ENCODE results near the gene CNOT11.

CNOT11 gene

GRCh38 chr2:101267671-101268656, 15.3 kb downstream of the CNOT11 start:
- Histone ChIP-seq H3K27me3 (replicated peaks; ENCODE audit: insufficient read depth, low read length) (no peaks in the 10 kb centered on the region), H3K9ac (ENCODE audit: low read length) (no peak overlapping the region), H3K4me3 (ENCODE audit: low read length) (no peak overlapping the region), H3K9me3 (replicated peaks; ENCODE audit: insufficient read depth, low read length) (no peaks in the 10 kb centered on the region), H3K4me2 (ENCODE audit: low read depth, low read length) (no peak overlapping the region), H3K79me2 (ENCODE audit: low read length) (0 out of 2 replicates have a peak, but pooled peaks cover 2% of the 10 kb centered on the region), H3K4me1 (ENCODE audit: low read length) (no peaks in the 10 kb centered on the region), H3K27ac (ENCODE audit: low read length) (no peak overlapping the region), H3K9me2 (replicated peaks; ENCODE audit: insufficient read depth, low read length) (no peaks in the 10 kb centered on the region), H2AFZ (ENCODE audit: low read length) (no peak overlapping the region), H4K20me1 (ENCODE audit: insufficient read depth, low read length) (no peaks in the 10 kb centered on the region), H3F3A (ENCODE audit: insufficient read depth, low read length) (no peaks in the 10 kb centered on the region; the same call in 1 of the 2 replicates), H3K36me3 (replicated peaks; ENCODE audit: insufficient read depth, low read length) (peaks cover 9% of the 10 kb centered on the region; the same call in 1 of the 2 replicates)
- TF ChIP-seq, protein P1, sequence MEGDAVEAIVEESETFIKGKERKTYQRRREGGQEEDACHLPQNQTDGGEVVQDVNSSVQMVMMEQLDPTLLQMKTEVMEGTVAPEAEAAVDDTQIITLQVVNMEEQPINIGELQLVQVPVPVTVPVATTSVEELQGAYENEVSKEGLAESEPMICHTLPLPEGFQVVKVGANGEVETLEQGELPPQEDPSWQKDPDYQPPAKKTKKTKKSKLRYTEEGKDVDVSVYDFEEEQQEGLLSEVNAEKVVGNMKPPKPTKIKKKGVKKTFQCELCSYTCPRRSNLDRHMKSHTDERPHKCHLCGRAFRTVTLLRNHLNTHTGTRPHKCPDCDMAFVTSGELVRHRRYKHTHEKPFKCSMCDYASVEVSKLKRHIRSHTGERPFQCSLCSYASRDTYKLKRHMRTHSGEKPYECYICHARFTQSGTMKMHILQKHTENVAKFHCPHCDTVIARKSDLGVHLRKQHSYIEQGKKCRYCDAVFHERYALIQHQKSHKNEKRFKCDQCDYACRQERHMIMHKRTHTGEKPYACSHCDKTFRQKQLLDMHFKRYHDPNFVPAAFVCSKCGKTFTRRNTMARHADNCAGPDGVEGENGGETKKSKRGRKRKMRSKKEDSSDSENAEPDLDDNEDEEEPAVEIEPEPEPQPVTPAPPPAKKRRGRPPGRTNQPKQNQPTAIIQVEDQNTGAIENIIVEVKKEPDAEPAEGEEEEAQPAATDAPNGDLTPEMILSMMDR (IDR thresholded peaks at IDR 0.05; ENCODE audit: low read length), result no peak
- TF ChIP-seq EZH2 (optimal IDR thresholded peaks at IDR 0.05; ENCODE audit: low read depth, low read length) (no peak), EZH2phosphoT487 (IDR thresholded peaks at IDR 0.05; ENCODE audit: low read length) (no peak)
- no peak for DNase-seq

DNA sequence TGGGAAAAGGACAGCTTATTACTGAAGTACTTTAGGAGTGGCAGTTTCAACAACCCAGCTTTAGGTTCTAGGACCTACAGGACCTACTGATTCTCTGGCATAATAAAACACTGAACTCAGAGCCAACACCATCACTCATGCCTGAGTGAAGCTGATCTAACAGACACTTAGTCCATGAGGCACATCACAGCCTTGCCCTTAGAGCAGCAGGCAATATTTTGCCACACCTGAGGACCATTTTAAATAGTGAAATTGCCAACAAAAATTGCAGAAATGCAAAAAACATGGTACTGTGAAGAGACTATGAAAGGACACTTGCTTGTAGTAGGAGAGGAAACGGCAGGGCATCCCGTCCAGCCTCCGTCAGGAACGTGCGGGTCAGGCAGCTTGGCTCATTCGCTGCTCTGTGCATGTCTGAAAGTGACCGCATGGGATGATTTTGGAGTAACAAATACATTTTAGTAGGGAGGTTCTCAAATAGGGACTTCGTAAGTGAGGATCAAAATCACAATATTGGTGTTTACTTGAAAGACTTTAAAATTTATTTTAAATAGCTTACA, 18.1 kb downstream of the CNOT11 start:
- Histone ChIP-seq H3K9me2 (replicated peaks; ENCODE audit: insufficient read depth, low read length) (no peaks in the 10 kb centered on the region), H4K20me1 (ENCODE audit: insufficient read depth, low read length) (no peaks in the 10 kb centered on the region), H3K4me2 (ENCODE audit: low read depth, low read length) (no peak overlapping the region), H3K36me3 (replicated peaks; ENCODE audit: insufficient read depth, low read length) (peaks cover 3% of the 10 kb centered on the region; the same call in 1 of the 2 replicates), H3K27ac (ENCODE audit: low read length) (no peak overlapping the region), H3K9ac (ENCODE audit: low read length) (no peak overlapping the region), H3K4me1 (ENCODE audit: low read length) (no peaks in the 10 kb centered on the region), H3K79me2 (ENCODE audit: low read length) (0 out of 2 replicates have a peak, but pooled peaks cover 2% of the 10 kb centered on the region), H3K4me3 (ENCODE audit: low read length) (no peak overlapping the region), H3F3A (ENCODE audit: insufficient read depth, low read length) (no peaks in the 10 kb centered on the region; the same call in 1 of the 2 replicates), H3K9me3 (replicated peaks; ENCODE audit: insufficient read depth, low read length) (no peaks in the 10 kb centered on the region), H2AFZ (ENCODE audit: low read length) (no peak overlapping the region), H3K27me3 (replicated peaks; ENCODE audit: insufficient read depth, low read length) (no peaks in the 10 kb centered on the region)
- TF ChIP-seq EZH2phosphoT487 (IDR thresholded peaks at IDR 0.05; ENCODE audit: low read length) (no peak), EZH2 (optimal IDR thresholded peaks at IDR 0.05; ENCODE audit: low read depth, low read length) (no peak)
- TF ChIP-seq, protein P1 (IDR thresholded peaks at IDR 0.05; ENCODE audit: low read length), result no peak
- DNase-seq, result no peak

GRCh38 chr2:101272045-101272784, 19.5 kb downstream of the CNOT11 start:
- no peaks in the 10 kb centered on the region; the same call in 1 of the 2 replicates for H3F3A ChIP-seq (ENCODE audit: insufficient read depth, low read length)
- no peaks in the 10 kb centered on the region for H3K9me2 ChIP-seq (replicated peaks; ENCODE audit: insufficient read depth, low read length)
- H3K27ac ChIP-seq (ENCODE audit: low read length), result no peak overlapping the region
- no peak overlapping the region for H3K4me2 ChIP-seq (ENCODE audit: low read depth, low read length)
- TF ChIP-seq EZH2phosphoT487 (IDR thresholded peaks at IDR 0.05; ENCODE audit: low read length), result no peak
- TF ChIP-seq EZH2 (optimal IDR thresholded peaks at IDR 0.05; ENCODE audit: low read depth, low read length), result no peak
- TF ChIP-seq, protein P1 (IDR thresholded peaks at IDR 0.05; ENCODE audit: low read length), result no peak
- H2AFZ ChIP-seq (ENCODE audit: low read length), result no peak overlapping the region
- H3K9ac ChIP-seq (ENCODE audit: low read length), result no peak overlapping the region
- no peaks in the 10 kb centered on the region for H3K9me3 ChIP-seq (replicated peaks; ENCODE audit: insufficient read depth, low read length)
- H3K4me1 ChIP-seq (ENCODE audit: low read length), result no peaks in the 10 kb centered on the region
- peaks cover 7% of the 10 kb centered on the region; the same call in 1 of the 2 replicates for H3K36me3 ChIP-seq (replicated peaks; ENCODE audit: insufficient read depth, low read length)
- DNase-seq, result no peak
- H3K4me3 ChIP-seq (ENCODE audit: low read length), result no peak overlapping the region
- H3K27me3 ChIP-seq (replicated peaks; ENCODE audit: insufficient read depth, low read length), result no peaks in the 10 kb centered on the region
- H4K20me1 ChIP-seq (ENCODE audit: insufficient read depth, low read length), result no peaks in the 10 kb centered on the region
- H3K79me2 ChIP-seq (ENCODE audit: low read length), result 0 out of 2 replicates have a peak, but pooled peaks cover 2% of the 10 kb centered on the region
